ENCODE measurements around the gene ADCY3. TPM values are rescaled to one million over a fixed set of nuclear protein-coding genes. Genes with fewer than 3 reads are reported as not detected.

The ADCY3 gene
- total RNA-seq, 1 experiment from 2014 or later = 39.5 TPM

DNA sequence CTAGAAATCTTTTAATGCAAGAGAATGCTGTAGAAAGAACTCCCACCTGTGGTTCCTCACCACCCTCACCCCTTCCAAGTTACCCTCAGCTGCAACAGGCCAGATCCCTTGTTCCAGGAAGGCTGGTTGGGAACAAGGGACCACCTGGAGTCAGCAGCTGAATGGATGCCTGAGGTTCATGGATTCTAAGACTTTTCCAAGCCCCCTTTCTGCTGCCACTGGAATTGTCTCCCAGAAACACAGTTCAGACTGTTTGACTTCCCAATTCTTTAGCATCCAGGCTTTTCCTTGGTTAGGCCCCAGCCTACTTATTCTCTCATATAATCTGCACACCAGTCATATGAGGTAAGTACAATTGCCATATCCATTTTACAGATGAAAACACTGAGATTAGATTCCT is 8.0 kb upstream of the ADCY3 start:
- Histone ChIP-seq H3K4me2 (ENCODE audit: insufficient read depth, insufficient read length, low read length) (no peak overlapping the region), H3K9ac (ENCODE audit: extremely low read depth, insufficient read length, low read length) (no peak overlapping the region), H3K4me1 (ENCODE audit: insufficient read depth, low read length) (no peaks in the 10 kb centered on the region; the same call in 1 of the 2 replicates), H2BK15ac (ENCODE audit: low read depth, low read length) (no peak overlapping the region), H4K8ac (replicated peaks; ENCODE audit: insufficient read length, low read depth, low read length) (no peak overlapping the region), H2BK120ac (ENCODE audit: low read depth, low read length, poor library complexity, severe bottlenecking) (no peak overlapping the region), H3K23me2 (ENCODE audit: insufficient read length, low read depth, low read length, poor library complexity, severe bottlenecking) (no peaks in the 10 kb centered on the region), H4K5ac (ENCODE audit: insufficient read length, low read depth, low read length) (no peak overlapping the region), H2AK5ac (ENCODE audit: insufficient read length, low read length) (no peak overlapping the region), H3T11ph (ENCODE audit: low read length) (no peak overlapping the region), H3K56ac (ENCODE audit: insufficient read length, low read depth, low read length) (no peak overlapping the region), H3K23ac (ENCODE audit: insufficient read length, low read depth, low read length) (no peak overlapping the region), H2BK12ac (ENCODE audit: insufficient read length, low read depth, low read length) (no peak overlapping the region), H4K20me1 (ENCODE audit: control insufficient read depth, insufficient read depth, insufficient read length) (no peaks in the 10 kb centered on the region), H3K9me3 (ENCODE audit: control insufficient read depth, low read depth, low read length) (no peaks in the 10 kb centered on the region), H3K14ac (ENCODE audit: insufficient read depth, low read length) (no peak overlapping the region), H3K4ac (ENCODE audit: low read depth, low read length) (no peak overlapping the region), H3K79me2 (ENCODE audit: insufficient read depth, low read length) (no peaks in the 10 kb centered on the region), H3K27me3 (ENCODE audit: insufficient read depth, low read length) (no peaks in the 10 kb centered on the region), H2BK5ac (ENCODE audit: insufficient read length, low read length) (no peak overlapping the region), H3K79me1 (ENCODE audit: insufficient read depth, low read depth, low read length, poor library complexity, severe bottlenecking) (no peaks in the 10 kb centered on the region), H2BK20ac (ENCODE audit: low read depth, low read length, poor library complexity, severe bottlenecking) (no peak overlapping the region), H4K91ac (ENCODE audit: insufficient read length, low read depth, low read length) (no peak overlapping the region), H3K27ac (ENCODE audit: insufficient read length, low read depth, low read length) (no peak overlapping the region), H2AFZ (ENCODE audit: low read length) (no peak overlapping the region), H3K18ac (ENCODE audit: insufficient read length, low read depth, low read length) (no peak overlapping the region)
- Mint-ChIP-seq H3K27me3 (ENCODE audit: low read depth) (no peaks in the 10 kb centered on the region; the same call in none of the 2 replicates), H3K9me3 (no peaks in the 10 kb centered on the region), H3K4me3 (no peak overlapping the region), H3K4me1 (peaks cover 38 to 39% of the 10 kb centered on the region in 2 experiments), H3K27ac (no peak overlapping the region), H3K36me3 (ENCODE audit: insufficient read depth in 1 of 3, low read depth in 3 of 3) (no peaks in the 10 kb centered on the region)
- TF ChIP-seq, protein P1, sequence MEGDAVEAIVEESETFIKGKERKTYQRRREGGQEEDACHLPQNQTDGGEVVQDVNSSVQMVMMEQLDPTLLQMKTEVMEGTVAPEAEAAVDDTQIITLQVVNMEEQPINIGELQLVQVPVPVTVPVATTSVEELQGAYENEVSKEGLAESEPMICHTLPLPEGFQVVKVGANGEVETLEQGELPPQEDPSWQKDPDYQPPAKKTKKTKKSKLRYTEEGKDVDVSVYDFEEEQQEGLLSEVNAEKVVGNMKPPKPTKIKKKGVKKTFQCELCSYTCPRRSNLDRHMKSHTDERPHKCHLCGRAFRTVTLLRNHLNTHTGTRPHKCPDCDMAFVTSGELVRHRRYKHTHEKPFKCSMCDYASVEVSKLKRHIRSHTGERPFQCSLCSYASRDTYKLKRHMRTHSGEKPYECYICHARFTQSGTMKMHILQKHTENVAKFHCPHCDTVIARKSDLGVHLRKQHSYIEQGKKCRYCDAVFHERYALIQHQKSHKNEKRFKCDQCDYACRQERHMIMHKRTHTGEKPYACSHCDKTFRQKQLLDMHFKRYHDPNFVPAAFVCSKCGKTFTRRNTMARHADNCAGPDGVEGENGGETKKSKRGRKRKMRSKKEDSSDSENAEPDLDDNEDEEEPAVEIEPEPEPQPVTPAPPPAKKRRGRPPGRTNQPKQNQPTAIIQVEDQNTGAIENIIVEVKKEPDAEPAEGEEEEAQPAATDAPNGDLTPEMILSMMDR (conservative IDR thresholded peaks at IDR 0.05) = peak; percentile 44
- no peak for DNase-seq

All from H9 (cell line).